ENCODE measurements around the gene NIFK.

GRCh38 chr2:121735518-121736074 lies 1.1 kb downstream of the NIFK start:
- TF ChIP-seq POLR2A (IDR thresholded peaks at IDR 0.05): no peak
- no peak for TF ChIP-seq CTCF (IDR thresholded peaks at IDR 0.05)

Data from uterus (tissue), 2 donors.